NCI-H524 (cell line): ENCODE results near the gene MLXIP.
"Not testable (repeated sequence)": the region's sequence is repeated elsewhere in the genome, so short reads cannot be mapped to it uniquely, and the experiment has no call there.

Experiments
- DNase-seq, 2 experiments: peaks; one replicate each; lab custom pipeline; 2025; lab: John Stamatoyannopoulos, UW

Gene MLXIP

GRCh38 chr12:122096014-122096413 is 17.5 kb downstream of the MLXIP start:
- DNase-seq = no peak

GRCh38 chr12:122096591-122097149 is 18.1 kb downstream of the MLXIP start:
- no peak for DNase-seq

GRCh38 chr12:122097584-122097926 is 19.0 kb downstream of the MLXIP start:
- DNase-seq = no peak

- peak in 1 of 2 experiments; percentile 51 for DNase-seq
These were observed 19.6 kb downstream of the MLXIP start for GRCh38 chr12:122097927-122098756.

GRCh38 chr12:122099280-122099749 is 20.8 kb downstream of the MLXIP start:
- DNase-seq = no peak

GRCh38 chr12:122099856-122100255 is 21.3 kb downstream of the MLXIP start:
- no peak for DNase-seq

GRCh38 chr12:122100568-122100967 is 22.0 kb downstream of the MLXIP start:
- DNase-seq = no peak

- no peak for DNase-seq
These were observed 23.8 kb downstream of the MLXIP start for GRCh38 chr12:122102331-122102730.

GRCh38 chr12:122104844-122105243 is 26.3 kb downstream of the MLXIP start:
- no peak for DNase-seq

- not testable (repeated sequence) for DNase-seq
These were observed 26.9 kb downstream of the MLXIP start for GRCh38 chr12:122105496-122105895.

- no peak for DNase-seq
These were observed 28.3 kb downstream of the MLXIP start for GRCh38 chr12:122106843-122107242.

GRCh38 chr12:122107261-122107660 is 28.7 kb downstream of the MLXIP start:
- no peak for DNase-seq

- no peak for DNase-seq
These were observed 32.6 kb downstream of the MLXIP start for GRCh38 chr12:122111089-122111641.

GRCh38 chr12:122116707-122117535 is 38.4 kb downstream of the MLXIP start:
- DNase-seq = no peak

GRCh38 chr12:122117979-122118378 is 39.4 kb downstream of the MLXIP start:
- DNase-seq = no peak

GRCh38 chr12:122121341-122121740 is 42.8 kb downstream of the MLXIP start:
- DNase-seq = not testable (repeated sequence)

GRCh38 chr12:122121745-122122144 is 43.2 kb downstream of the MLXIP start:
- no peak for DNase-seq

GRCh38 chr12:122123051-122123760 is 44.6 kb downstream of the MLXIP start:
- DNase-seq = peak; percentile 39 to 59

- no peak for DNase-seq
These were observed 45.2 kb downstream of the MLXIP start for GRCh38 chr12:122123761-122124145.

GRCh38 chr12:122124370-122124769 is 45.8 kb downstream of the MLXIP start:
- no peak for DNase-seq

- no peak for DNase-seq
These were observed 47.1 kb downstream of the MLXIP start for GRCh38 chr12:122125452-122126341.
